ENCODE data around the gene ZNF783.
"Not testable (repeated sequence)": the region's sequence is repeated elsewhere in the genome, so short reads cannot be mapped to it uniquely, and the experiment has no call there.

ZNF783 gene

DNA sequence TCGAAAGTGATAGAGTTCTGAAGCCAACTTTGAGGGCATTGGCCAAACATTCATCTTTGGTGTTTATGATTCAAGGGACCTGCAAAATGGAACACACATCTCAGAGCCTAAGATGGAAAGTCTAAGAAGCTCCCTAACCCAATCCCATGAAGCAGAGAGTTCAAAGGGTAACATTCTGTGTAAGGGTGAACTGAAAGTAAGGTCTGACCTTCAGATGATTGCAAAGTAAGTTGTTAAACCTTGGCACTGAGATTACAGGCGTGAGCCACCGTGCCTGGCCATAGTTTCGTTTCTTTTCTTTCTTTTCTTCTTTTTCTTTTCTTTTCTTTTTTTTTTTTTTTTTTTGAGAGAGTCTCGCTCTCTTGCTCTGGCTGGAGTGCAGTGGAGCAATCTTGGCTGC lies 20.3 kb upstream of the ZNF783 start:
- DNase-seq, result no peak

DNA sequence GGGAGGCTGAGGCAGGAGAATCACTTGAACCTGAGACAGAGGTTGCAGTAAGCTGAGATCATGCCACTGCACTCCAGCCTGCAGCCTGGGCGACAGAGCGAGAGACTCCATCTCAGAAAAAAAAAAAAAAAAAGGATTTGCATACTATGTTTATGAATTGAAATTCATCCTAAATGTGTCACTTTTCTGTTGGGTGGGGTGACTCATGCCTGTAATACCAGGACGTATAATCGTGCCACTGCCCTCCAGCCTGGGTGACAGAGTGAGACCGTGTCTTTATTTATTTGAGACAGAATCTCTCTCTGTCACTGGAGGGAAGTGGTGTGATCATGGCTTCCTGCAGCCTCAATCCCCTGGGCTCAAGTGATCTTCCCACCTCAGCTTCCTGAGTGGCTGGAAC lies 16.8 kb upstream of the ZNF783 start:
- DNase-seq, result no peak

DNA sequence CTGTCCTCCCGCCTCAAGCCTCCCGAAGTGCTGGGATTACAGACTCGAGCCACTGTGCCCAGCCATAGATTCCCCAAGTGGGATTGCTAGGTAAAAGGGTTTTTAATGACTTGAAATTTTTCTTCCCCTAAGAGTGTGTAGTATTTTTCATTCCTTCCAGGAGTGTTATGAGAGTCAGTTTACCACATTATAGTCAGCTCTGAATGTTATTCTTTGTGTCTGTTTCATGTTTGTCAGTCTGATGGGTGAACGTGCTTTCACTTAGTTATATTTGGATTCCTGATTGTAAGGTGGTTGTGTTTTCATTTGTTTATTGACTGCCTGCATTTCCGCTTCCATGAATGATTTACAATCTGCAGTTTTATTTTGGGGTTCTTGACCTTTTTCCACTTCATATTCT lies 16.3 kb upstream of the ZNF783 start:
- DNase-seq, result no peak

- no peak for DNase-seq
Measured at GRCh38 chr7:149248777-149249176, 13.2 kb upstream of the ZNF783 start.

DNA sequence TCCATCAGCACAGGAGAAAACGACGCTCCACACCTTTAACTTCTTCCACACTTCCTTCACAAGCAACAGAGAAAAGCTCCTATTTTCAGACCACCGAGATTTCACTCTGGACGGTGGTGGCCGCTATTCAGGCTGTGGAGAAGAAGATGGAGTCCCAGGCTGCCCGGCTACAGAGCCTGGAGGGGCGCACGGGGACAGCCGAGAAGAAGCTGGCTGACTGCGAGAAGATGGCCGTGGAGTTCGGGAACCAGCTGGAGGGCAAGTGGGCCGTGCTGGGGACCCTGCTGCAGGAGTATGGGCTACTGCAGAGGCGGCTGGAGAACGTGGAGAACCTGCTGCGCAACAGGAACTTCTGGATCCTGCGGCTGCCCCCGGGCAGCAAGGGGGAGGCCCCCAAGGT lies 11.8 kb upstream of the ZNF783 start:
- DNase-seq, result not testable (repeated sequence)

- not testable (repeated sequence) for DNase-seq
Measured at GRCh38 chr7:149251518-149251917, 10.5 kb upstream of the ZNF783 start.

DNA sequence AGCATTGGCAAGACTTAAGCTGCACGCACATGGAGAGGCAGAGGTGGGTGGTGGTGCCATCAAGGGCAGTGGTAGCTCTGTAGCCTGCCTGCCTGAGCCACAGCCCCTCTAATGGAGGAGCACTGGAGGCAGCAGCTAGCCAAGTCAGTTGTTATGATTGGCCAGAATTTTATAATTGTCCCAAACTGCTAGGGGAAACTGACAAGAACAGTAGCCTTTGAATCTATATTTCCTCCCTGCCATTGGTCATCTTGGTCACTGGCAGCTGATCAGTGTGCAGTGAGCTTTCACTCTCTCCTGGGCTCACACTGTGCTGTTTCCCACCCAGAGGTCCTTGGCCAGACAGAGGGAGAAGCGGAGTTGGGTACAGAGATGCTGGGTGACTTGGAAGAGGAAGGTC lies 9.6 kb upstream of the ZNF783 start:
- no peak for DNase-seq

GRCh38 chr7:149253665-149254064 lies 8.3 kb upstream of the ZNF783 start:
- no peak for DNase-seq

GRCh38 chr7:149254181-149254858 lies 7.7 kb upstream of the ZNF783 start:
- DNase-seq, result no peak

GRCh38 chr7:149255174-149255573 lies 6.8 kb upstream of the ZNF783 start:
- no peak for DNase-seq

DNA sequence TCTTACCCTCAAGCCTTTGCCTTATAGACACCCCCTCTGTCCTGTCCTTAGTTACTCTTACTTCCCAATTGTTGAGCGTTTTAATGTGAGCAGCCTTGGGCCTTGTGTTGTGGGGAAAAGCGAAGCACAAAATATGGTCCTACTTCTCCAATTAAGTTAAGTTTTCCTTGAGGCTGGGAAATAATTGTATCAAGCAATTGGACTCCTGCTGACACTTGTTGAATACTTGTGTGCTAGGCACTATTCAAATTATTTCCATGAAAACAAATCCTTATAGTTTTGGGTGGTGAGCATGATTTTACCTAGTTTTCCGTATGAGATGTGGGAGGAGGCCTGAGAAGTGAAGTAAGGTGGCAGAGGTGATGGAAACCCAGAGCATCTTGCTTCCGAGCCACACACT lies 5.4 kb upstream of the ZNF783 start:
- no peak for DNase-seq

DNA sequence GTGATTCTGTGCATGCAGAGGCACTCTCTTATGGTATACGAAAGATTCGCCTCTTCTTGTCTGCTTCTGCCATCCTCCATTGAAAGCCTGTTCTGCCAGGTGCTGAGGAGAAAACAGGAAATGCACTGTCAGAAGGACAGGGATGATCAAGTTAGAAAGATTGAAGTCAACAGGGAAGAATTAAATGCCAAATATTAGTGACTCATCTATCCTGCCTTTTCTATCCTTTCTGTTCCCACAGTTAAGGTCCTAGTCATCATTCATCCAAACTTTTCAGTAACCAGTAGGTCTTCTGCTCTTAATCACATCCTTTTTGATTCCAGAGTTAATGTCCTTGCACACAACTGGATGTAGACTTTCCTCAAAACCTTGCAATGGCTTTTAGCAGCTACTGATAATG lies 4.8 kb upstream of the ZNF783 start:
- no peak for DNase-seq

- DNase-seq, result no peak
Measured at GRCh38 chr7:149261316-149261828, 624 bp upstream of the ZNF783 start.

DNA sequence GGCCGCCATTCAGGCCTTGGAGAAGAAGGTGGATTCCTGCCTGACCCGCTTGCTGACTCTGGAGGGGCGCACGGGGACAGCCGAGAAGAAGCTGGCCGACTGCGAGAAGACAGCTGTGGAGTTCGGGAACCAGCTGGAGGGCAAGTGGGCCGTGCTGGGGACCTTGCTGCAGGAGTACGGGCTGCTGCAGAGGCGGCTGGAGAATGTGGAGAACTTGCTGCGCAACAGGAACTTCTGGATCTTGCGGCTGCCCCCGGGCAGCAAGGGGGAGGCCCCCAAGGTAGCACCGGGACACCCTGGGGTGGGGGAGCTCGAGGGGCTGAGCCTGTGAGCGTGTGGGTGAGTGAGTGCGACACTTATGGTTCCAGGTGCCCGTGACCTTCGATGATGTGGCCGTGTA lies 4.5 kb downstream of the ZNF783 start:
- DNase-seq, result no peak

GRCh38 chr7:149267733-149268132 lies 5.7 kb downstream of the ZNF783 start:
- no peak for DNase-seq

DNA sequence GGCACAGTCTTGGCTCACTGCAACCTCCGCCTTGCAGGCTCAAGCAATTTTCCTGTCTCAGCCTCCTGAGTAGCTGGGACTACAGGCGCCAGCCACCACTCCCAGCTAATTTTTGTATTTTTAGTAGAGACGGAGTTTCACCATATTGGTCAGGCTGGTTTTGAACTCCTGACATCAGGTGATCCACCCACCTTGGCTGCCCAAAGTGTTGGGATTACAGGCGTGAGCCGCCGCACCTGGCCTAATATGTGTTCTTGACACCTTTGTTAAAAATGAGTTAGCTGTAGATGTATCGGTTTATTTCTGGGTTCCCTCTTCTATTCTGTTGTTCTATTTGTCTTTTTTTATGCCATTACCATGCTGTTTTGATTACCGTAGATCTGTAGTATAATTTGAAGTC lies 12.4 kb downstream of the ZNF783 start:
- not testable (repeated sequence) for DNase-seq

GRCh38 chr7:149277871-149278270 lies 15.9 kb downstream of the ZNF783 start:
- DNase-seq, result no peak

GRCh38 chr7:149278396-149278795 lies 16.4 kb downstream of the ZNF783 start:
- no peak for DNase-seq

DNA sequence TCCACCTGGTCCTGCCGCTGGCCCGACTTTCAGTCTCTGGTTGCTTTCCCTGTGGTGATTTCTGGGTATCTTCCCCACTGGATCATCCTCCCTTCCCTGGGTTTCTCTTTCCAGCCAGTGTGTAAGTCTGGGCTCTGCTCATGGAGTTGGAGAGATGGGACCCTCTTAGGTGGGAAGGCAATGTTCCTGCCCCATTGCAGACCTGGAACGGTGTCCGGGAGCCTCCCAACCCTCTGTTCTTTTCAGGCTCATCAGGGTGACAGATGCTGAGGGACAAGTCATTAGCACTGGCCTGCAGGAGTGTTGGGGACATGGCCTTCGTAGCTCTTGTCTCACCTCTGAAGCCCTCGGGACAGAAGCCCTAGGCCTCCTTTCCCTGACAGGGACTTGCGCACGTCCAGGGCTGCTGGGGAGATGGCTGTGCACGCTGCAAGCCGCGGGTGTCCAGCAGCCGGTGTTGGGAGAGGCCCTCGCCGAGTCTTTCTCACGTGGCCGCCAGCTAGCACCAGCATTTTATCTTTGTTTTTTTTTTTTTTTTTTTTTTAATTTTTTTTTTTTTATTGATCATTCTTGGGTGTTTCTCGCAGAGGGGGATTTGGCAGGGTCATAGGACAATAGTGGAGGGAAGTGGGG lies 17.2 kb downstream of the ZNF783 start:
- no peak for DNase-seq

GRCh38 chr7:149280151-149280550 lies 18.2 kb downstream of the ZNF783 start:
- DNase-seq, result no peak

DNA sequence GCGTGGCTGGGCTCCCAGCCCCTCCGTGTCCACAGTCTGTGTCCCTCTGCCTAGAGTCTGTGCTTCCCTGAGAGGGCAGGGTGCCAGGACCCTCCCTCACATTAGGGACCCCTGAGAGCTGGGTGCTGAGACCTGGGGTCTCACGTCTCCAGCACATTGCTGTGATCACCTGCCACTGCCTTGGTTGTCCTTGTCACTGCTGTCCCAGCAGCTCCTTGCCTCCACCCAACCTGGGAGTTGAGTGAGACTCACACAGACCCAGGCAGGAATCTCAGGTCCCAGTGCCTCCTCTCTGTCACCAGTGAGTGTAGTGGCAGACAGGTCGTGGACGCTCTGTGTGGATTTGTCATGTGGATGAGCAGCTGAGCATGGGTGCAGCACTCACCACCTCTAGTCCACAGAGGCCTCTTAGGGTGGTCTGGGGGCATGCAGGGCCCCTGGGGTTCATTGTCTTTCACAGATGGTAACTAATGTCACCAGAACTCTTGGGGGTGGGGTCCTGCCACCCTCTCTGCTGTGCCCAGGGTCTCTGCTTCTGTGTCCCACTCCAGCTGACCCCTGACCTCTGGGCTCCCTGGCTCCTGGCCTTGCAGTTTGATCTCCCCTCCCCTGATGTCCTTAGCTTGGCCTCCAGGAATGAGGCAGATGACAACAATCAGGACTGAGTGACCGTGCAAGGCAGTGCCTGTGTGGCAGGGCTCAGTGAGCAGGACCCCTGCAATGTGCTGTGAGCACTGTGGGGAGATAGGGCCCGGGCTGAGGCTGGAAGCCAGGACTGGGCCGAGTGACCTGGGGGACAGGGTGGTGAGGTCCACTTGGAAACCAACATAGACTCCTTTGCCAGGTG lies 18.9 kb downstream of the ZNF783 start:
- no peak for DNase-seq

- DNase-seq, result no peak
Measured at GRCh38 chr7:149281508-149282330, 19.7 kb downstream of the ZNF783 start.

DNA sequence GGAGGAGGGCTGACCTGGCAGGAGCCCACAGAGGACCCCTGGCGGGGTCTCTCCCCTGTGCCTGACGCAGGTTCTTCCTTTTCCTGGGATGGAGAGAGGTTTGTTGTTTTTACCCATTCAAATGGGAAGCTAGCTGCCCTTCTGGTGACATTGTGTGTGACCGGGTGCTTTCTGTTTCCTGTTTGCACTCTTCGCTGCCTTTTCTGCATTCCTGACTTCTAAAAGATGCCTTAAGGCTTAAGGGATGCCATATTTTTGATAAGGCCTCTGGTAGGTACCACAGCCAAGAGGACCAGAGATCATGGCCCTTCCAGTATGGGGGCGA lies 20.3 kb downstream of the ZNF783 start:
- no peak for DNase-seq

Measured in CD4-positive, alpha-beta T cell treated with Interleukin-10 for 1 hour (primary cell).